H1 (cell line): ENCODE data around the gene GK2. TPM values are rescaled to one million over a fixed set of nuclear protein-coding genes. Genes with fewer than 3 reads are reported as not detected.

ENCODE experiments used
- CTCF ChIA-PET: fragments of 300-600 bp; sonication (Branson Sonifier 250); formaldehyde crosslinking; loops from one replicate; lab custom pipeline; 2021; ENCODE audit not compliant: partially characterized antibody; lab: Charles Lee
- POLR2A ChIA-PET: fragments of 300-600 bp; sonication (Branson Sonifier 250); formaldehyde crosslinking; loops from one replicate; lab custom pipeline; 2021; ENCODE audit warnings: inconsistent platforms; ENCODE audit not compliant: partially characterized antibody; lab: Charles Lee
- DNase-seq, 2 experiments: peaks; one replicate each; pipeline versions ENCODE4 v3.0.0 to v3.0.0-alpha.2; 2010 to 2022; ENCODE audit warnings: low spot score in 2 of 2, low read depth in 1 of 2, mixed read lengths in 1 of 2
- FAIRE-seq: peaks from 2 replicates; lab custom pipeline; 2011; peaks lifted over from hg19 to GRCh38; lab: Jason Lieb, UNC
- H2AFZ ChIP-seq: 2 replicates; pipeline ENCODE4 v1.8.1; 2012; ENCODE audit warnings: low read length, inconsistent platforms
- H2AK5ac ChIP-seq: 2 replicates; pipeline ENCODE4 v1.6.1; 2013; ENCODE audit warnings: low read depth, low read length
- H2BK120ac ChIP-seq: replicated peaks from 2 replicates; pipeline ENCODE3; 2013; ENCODE audit warnings: low read depth, low read length, inconsistent platforms
- H2BK12ac ChIP-seq: 2 replicates; pipeline ENCODE4 v1.6.1; 2013; ENCODE audit warnings: low read depth, low read length
- H2BK15ac ChIP-seq: 2 replicates; pipeline ENCODE4 v1.6.1; 2013; ENCODE audit warnings: low read length
- H2BK20ac ChIP-seq: 2 replicates; pipeline ENCODE4 v1.6.1; 2013; ENCODE audit warnings: low read length
- H2BK5ac ChIP-seq: 2 replicates; pipeline ENCODE4 v1.6.1; 2013; ENCODE audit warnings: low read depth, low read length
- H3K14ac ChIP-seq: 2 replicates; pipeline ENCODE4 v1.6.1; 2013; ENCODE audit warnings: inconsistent platforms; ENCODE audit not compliant: insufficient read length
- H3K18ac ChIP-seq: 2 replicates; pipeline ENCODE4 v1.6.1; 2013; ENCODE audit warnings: low read length; ENCODE audit errors: extremely low read depth
- H3K23ac ChIP-seq: 2 replicates; pipeline ENCODE4 v1.6.1; 2013; ENCODE audit warnings: inconsistent platforms; ENCODE audit not compliant: insufficient read length
- H3K23me2 ChIP-seq: 2 replicates; pipeline ENCODE4 v1.6.1; 2013; ENCODE audit warnings: low read depth, low read length
- H3K27ac ChIP-seq: 2 replicates; pipeline ENCODE4 v1.6.1; 2011; ENCODE audit warnings: low read depth, low read length, inconsistent platforms
- H3K27me3 ChIP-seq, 4 experiments: replicated peaks in 1 of 4; 1 replicate in 1 of 4; 2 replicates in 3 of 4; pipeline versions ENCODE4 v1.6.1 to v1.8.1; 2011 to 2013; ENCODE audit warnings: low read length in 3 of 4, mild to moderate bottlenecking in 3 of 4, inconsistent platforms in 2 of 4, mixed read lengths in 2 of 4, moderate library complexity in 1 of 4; ENCODE audit not compliant: control insufficient read depth in 3 of 4, insufficient read depth in 3 of 4; ENCODE audit errors: extremely low read depth in 1 of 4
- H3K36me3 ChIP-seq, 4 experiments: 2 replicates each; pipeline versions ENCODE4 v1.6.1 to v1.8.1; 2011 to 2013; ENCODE audit warnings: mild to moderate bottlenecking in 4 of 4, low read length in 3 of 4, moderate library complexity in 2 of 4, control low read depth in 1 of 4, inconsistent platforms in 1 of 4; ENCODE audit not compliant: insufficient read depth in 4 of 4, control insufficient read depth in 2 of 4
- H3K4ac ChIP-seq: replicated peaks from 2 replicates; pipeline ENCODE3; 2013; ENCODE audit warnings: low read length, low read depth, mixed read lengths, inconsistent platforms; ENCODE audit not compliant: insufficient read length
- H3K4me1 ChIP-seq, 4 experiments: replicated peaks in 1 of 4; 1 replicate in 1 of 4; 2 replicates in 3 of 4; pipeline versions ENCODE4 v1.6.1 to v1.8.1; 2011 to 2013; ENCODE audit warnings: low read length in 3 of 4, inconsistent platforms in 2 of 4, mixed read lengths in 1 of 4; ENCODE audit not compliant: insufficient read depth in 4 of 4, control insufficient read depth in 3 of 4
- H3K4me2 ChIP-seq, 2 experiments: 2 replicates each; pipeline versions ENCODE4 v1.6.1 to v1.8.1; 2011 to 2013; ENCODE audit warnings: low read depth in 2 of 2, low read length in 2 of 2, control low read depth in 1 of 2, inconsistent platforms in 1 of 2, mild to moderate bottlenecking in 1 of 2; ENCODE audit not compliant: insufficient read depth in 1 of 2
- H3K4me3 ChIP-seq, 4 experiments: fragments of 200-600, 300-600 bp in 1 of 4; sonication (generic), shearing (Covaris generic), sonication (Bioruptor Twin) in 1 of 4; 2 replicates each; pipeline versions ENCODE4 v1.5.1 to v1.8.1; 2011 to 2016; ENCODE audit warnings: low read length in 4 of 4, low read depth in 3 of 4, control low read depth in 2 of 4, inconsistent platforms in 2 of 4, mild to moderate bottlenecking in 2 of 4, mixed read lengths in 1 of 4, moderate library complexity in 1 of 4; ENCODE audit not compliant: insufficient read depth in 2 of 4; ENCODE audit errors: extremely low read depth in 1 of 4
- H3K56ac ChIP-seq: replicated peaks from 2 replicates; pipeline ENCODE3; 2013; ENCODE audit warnings: low read depth, mild to moderate bottlenecking, mixed read lengths, low read length, inconsistent platforms; ENCODE audit not compliant: insufficient read length
- H3K79me1 ChIP-seq: 2 replicates; pipeline ENCODE4 v1.6.1; 2013; ENCODE audit warnings: low read depth, low read length, control low read depth
- H3K79me2 ChIP-seq, 2 experiments: 2 replicates each; pipeline versions ENCODE4 v1.6.1 to v1.8.1; 2012 to 2013; ENCODE audit warnings: low read length in 2 of 2, mild to moderate bottlenecking in 2 of 2, inconsistent platforms in 1 of 2; ENCODE audit not compliant: insufficient read depth in 2 of 2, control insufficient read depth in 1 of 2
- H3K9ac ChIP-seq, 4 experiments: replicated peaks in 1 of 4; 1 replicate in 1 of 4; 2 replicates in 3 of 4; pipeline versions ENCODE4 v1.6.1 to v1.8.1; 2011 to 2013; ENCODE audit warnings: low read depth in 3 of 4, low read length in 3 of 4, control low read depth in 2 of 4, mild to moderate bottlenecking in 2 of 4, moderate library complexity in 2 of 4, inconsistent platforms in 1 of 4; ENCODE audit errors: extremely low read depth in 1 of 4
- H3K9me3 ChIP-seq, 2 experiments: 2 replicates each; pipeline versions ENCODE4 v1.6.1 to v1.8.1; 2012 to 2013; ENCODE audit warnings: mild to moderate bottlenecking in 2 of 2, moderate library complexity in 2 of 2, control low read depth in 1 of 2, inconsistent platforms in 1 of 2, low read depth in 1 of 2, low read length in 1 of 2, mixed read lengths in 1 of 2; ENCODE audit not compliant: insufficient read depth in 2 of 2
- H4K20me1 ChIP-seq, 2 experiments: replicated peaks in 1 of 2; 2 replicates each; pipeline versions ENCODE3 to v1.8.1; 2011 to 2013; ENCODE audit warnings: inconsistent platforms in 2 of 2, low read length in 2 of 2, mild to moderate bottlenecking in 1 of 2; ENCODE audit not compliant: insufficient read depth in 2 of 2, control insufficient read depth in 1 of 2
- H4K5ac ChIP-seq: 2 replicates; pipeline ENCODE4 v1.6.1; 2013; ENCODE audit warnings: low read length, low read depth, mixed read lengths, inconsistent platforms; ENCODE audit not compliant: insufficient read length
- H4K8ac ChIP-seq: 2 replicates; pipeline ENCODE4 v1.8.0; 2013; ENCODE audit warnings: mild to moderate bottlenecking, moderate library complexity, low read length, inconsistent platforms; ENCODE audit not compliant: insufficient read depth; ENCODE audit errors: extremely low read depth
- H4K91ac ChIP-seq: replicated peaks from 2 replicates; pipeline ENCODE3; 2013; ENCODE audit warnings: low read length, mixed read lengths, inconsistent platforms; ENCODE audit not compliant: insufficient read length
- ATF2 ChIP-seq: IDR thresholded peaks from 2 replicates; pipeline ENCODE4 v1.6.1; 2012; ENCODE audit warnings: low read length, inconsistent platforms
- BRCA1 ChIP-seq: IDR thresholded peaks from 2 replicates; pipeline ENCODE4 v1.6.1; 2012; ENCODE audit warnings: low read depth, low read length, improper control_type of control experiment
- CHD2 ChIP-seq: IDR thresholded peaks from 2 replicates; pipeline ENCODE4 v1.6.1; 2012; ENCODE audit warnings: low read length, improper control_type of control experiment
- MAX ChIP-seq: IDR thresholded peaks from 2 replicates; pipeline ENCODE4 v1.6.1; 2012; ENCODE audit warnings: inconsistent platforms
- POLR2AphosphoS5 ChIP-seq: IDR thresholded peaks from 2 replicates; pipeline ENCODE4 v1.6.1; 2011; ENCODE audit warnings: low read depth, low read length
- RFX5 ChIP-seq: IDR thresholded peaks from 2 replicates; pipeline ENCODE4 v1.6.1; 2011; ENCODE audit warnings: low read depth, low read length, improper control_type of control experiment, borderline replicate concordance
- RNF2 ChIP-seq: fragments of 200-900, 300-1000 bp; sonication (generic); IDR thresholded peaks from 2 replicates; pipeline ENCODE4 v1.7.1; 2016; ENCODE audit warnings: borderline replicate concordance, low read depth, mild to moderate bottlenecking, antibody characterized with exemption, low read length; ENCODE audit not compliant: poor library complexity, severe bottlenecking; ENCODE audit errors: missing control alignments
- SRF ChIP-seq: IDR thresholded peaks from 2 replicates; pipeline ENCODE4 v1.6.1; 2011; ENCODE audit warnings: mild to moderate bottlenecking, low read depth, low read length, moderate library complexity
- SUZ12 ChIP-seq: fragments of 200-600 bp; sonication (generic); IDR thresholded peaks from 2 replicates; pipeline ENCODE4 v1.6.1; 2012; ENCODE audit warnings: mild to moderate bottlenecking, inconsistent platforms, low read length, moderate library complexity, mixed read lengths
- TAF1 ChIP-seq: IDR thresholded peaks from 2 replicates; pipeline ENCODE4 v1.6.1; 2011; ENCODE audit warnings: mild to moderate bottlenecking, low read depth, low read length
- TCF12 ChIP-seq: IDR thresholded peaks from 2 replicates; pipeline ENCODE4 v1.6.1; 2011; ENCODE audit warnings: low read depth, mild to moderate bottlenecking, low read length
- USF2 ChIP-seq: IDR thresholded peaks from 2 replicates; pipeline ENCODE4 v1.6.1; 2011; ENCODE audit warnings: low read length, improper control_type of control experiment
- WGBS, 2 experiments: shearing (Covaris generic) in 1 of 2; methylation state at CpG; one replicate each; pipeline versions ENCODE4 v1.1.6 to v1.1.7; 2013 to 2015; ENCODE audit warnings: low lambda C conversion rate in 2 of 2, mixed read lengths in 2 of 2, inconsistent platforms in 1 of 2, low coverage in 1 of 2, missing lambda C conversion rate in 1 of 2; ENCODE audit not compliant: insufficient replicate concordance in 2 of 2, insufficient coverage in 1 of 2, insufficient read length in 1 of 2; ENCODE audit errors: extremely low coverage in 1 of 2, missing lambda C conversion rate in 1 of 2; 5-methylcytosine and 5-hydroxymethylcytosine counted together
- polyA plus RNA-seq, 7 experiments: library from polyadenylated mRNA; depleted of rRNA in 3 of 7; stranded (reverse) in 5 of 7; unstranded in 2 of 7; fragments of >200 nt in 5 of 7; fragments of 200-250 nt in 2 of 7; gene quantifications; 1 replicate in 5 of 7; 2 replicates in 1 of 7; 4 replicates in 1 of 7; pipeline versions ENCODE4 v1.2.1 to v1.2.3, GENCODE V29; 2011 to 2013; ENCODE audit warnings: missing spikeins in 2 of 7, mixed read lengths in 2 of 7
- total RNA-seq: library from RNA; stranded (reverse); fragmentation: NEBNext Ultra II Directional; extraction: Animal tissue kit (Norgen Biotek cat#: 25700); gene quantifications from 2 replicates; pipeline ENCODE4 v1.2.1, GENCODE V29; 2021

The GK2 gene
- total and polyA plus RNA-seq, 2 of the 8 experiments (the other 6 are each of a cell fraction or from before 2014, with no cell fraction given) = not detected

GRCh38 chr4:79450053-79450452, 42.0 kb upstream of the GK2 start:
- H4K20me1 ChIP-seq = no peaks in the 10 kb centered on the region
- no peak overlapping the region for H3K9ac ChIP-seq
- no peaks in the 10 kb centered on the region for H3K27me3 ChIP-seq
- H2BK5ac ChIP-seq = no peak overlapping the region
- no peak overlapping the region for H2BK12ac ChIP-seq
- no peak overlapping the region for H3K27ac ChIP-seq
- H2BK20ac ChIP-seq = no peak overlapping the region
- no peak overlapping the region for H3K56ac ChIP-seq
- no peak overlapping the region for H4K5ac ChIP-seq
- H2AFZ ChIP-seq = no peak overlapping the region
- H4K91ac ChIP-seq = no peak overlapping the region
- no peaks in the 10 kb centered on the region for H3K79me2 ChIP-seq
- 87% methylated on average over 2 of the region's 2 CpGs; no CpG with 5 or more reads in 1 of the 2 experiments for WGBS, 2 experiments
- no peaks in the 10 kb centered on the region for H3K36me3 ChIP-seq
- H3K4me2 ChIP-seq = no peak overlapping the region
- H2BK120ac ChIP-seq = no peak overlapping the region
- H3K4me1 ChIP-seq = peaks cover 0 to 4% (median 0%) of the 10 kb centered on the region in 4 experiments; a peak in 1 of 7 replicates
- H3K9me3 ChIP-seq = no peaks in the 10 kb centered on the region
- H3K4ac ChIP-seq = no peak overlapping the region
- ChIA-PET CTCF (interaction anchor here (0.6 to 0.9 kb wide), 2 partner anchors 17 to 336 kb away, joined by 3 read pairs; no protein-coding TSS in a partner anchor), POLR2A (no interaction called here)
- no peak overlapping the region for H4K8ac ChIP-seq
- no peak overlapping the region for H3K14ac ChIP-seq
- no peak overlapping the region for H3K23ac ChIP-seq
- H3K18ac ChIP-seq = no peak overlapping the region
- no peak overlapping the region for H2BK15ac ChIP-seq
- FAIRE-seq = no peak
- no peaks in the 10 kb centered on the region for H3K79me1 ChIP-seq
- DNase-seq = no peak
- H2AK5ac ChIP-seq = no peak overlapping the region
- H3K4me3 ChIP-seq = no peak overlapping the region
- H3K23me2 ChIP-seq = no peaks in the 10 kb centered on the region
- TF ChIP-seq USF2 = no peak
- no peak for TF ChIP-seq POLR2AphosphoS5
- no peak for TF ChIP-seq MAX
- TF ChIP-seq BRCA1 = no peak
- TF ChIP-seq CHD2 = no peak
- no peak for TF ChIP-seq SUZ12
- no peak for TF ChIP-seq ATF2
- TF ChIP-seq TCF12 = no peak
- no peak for TF ChIP-seq SRF
- TF ChIP-seq RFX5 = no peak
- TF ChIP-seq RNF2 = no peak
- no peak for TF ChIP-seq TAF1
